T-cell (primary cell): ENCODE results near the gene SLC38A9. TPM values are rescaled to one million over a fixed set of nuclear protein-coding genes. Genes with fewer than 3 reads are reported as not detected.
A peak's percentile ranks its signal among the peaks of the same experiment; 100 is the strongest.
"Not testable (repeated sequence)": the region's sequence is repeated elsewhere in the genome, so short reads cannot be mapped to it uniquely, and the experiment has no call there.

Source experiments
- ATAC-seq, 4 experiments: fragments of 200-7000 bp in 3 of 4; fragments of 150-1000 bp in 1 of 4; cut with Tn5 transposase; replicated peaks in 1 of 4; 1 replicate in 3 of 4; 2 replicates in 1 of 4; pipeline ENCODE4 v1.10.0; 2021; ENCODE audit warnings: moderate library complexity in 3 of 4, mild to moderate bottlenecking in 2 of 4, moderate number of reproducible peaks in 1 of 4
- CTCF ChIA-PET, 2 donors: fragments of 300-600 bp; sonication (Branson Sonifier 250); formaldehyde crosslinking; loops; one replicate each; lab custom pipeline; 2022; ENCODE audit warnings: antibody characterized with exemption in 2 of 2; lab: Charles Lee
- POLR2A ChIA-PET, 2 donors: fragments of 300-600 bp; sonication (Branson Sonifier 250); formaldehyde crosslinking; loops; one replicate each; lab custom pipeline; 2022; ENCODE audit warnings: antibody characterized with exemption in 2 of 2; lab: Charles Lee
- DNase-seq, 35 experiments: peaks; one replicate each; pipeline versions ENCODE4 v3.0.0 to v3.0.0-alpha.2; 2013 to 2023
- H3K27ac ChIP-seq: one replicate; pipeline ENCODE4 v1.5.1; 2013; ENCODE audit warnings: low read length
- H3K27me3 ChIP-seq, 2 experiments: replicated peaks in 1 of 2; 1 replicate in 1 of 2; 2 replicates in 1 of 2; pipeline versions ENCODE4 v1.6.1 to v1.7.0; 2013; ENCODE audit warnings: low read length in 1 of 2, mixed read lengths in 1 of 2; ENCODE audit not compliant: control insufficient read depth in 2 of 2, insufficient read depth in 2 of 2; ENCODE audit errors: extremely low read depth in 1 of 2
- H3K36me3 ChIP-seq, 2 donors: 1 replicate in 1 of 2; 2 replicates in 1 of 2; pipeline versions ENCODE4 v1.6.1 to v1.7.0; 2013; ENCODE audit warnings: low read length in 1 of 2; ENCODE audit not compliant: control insufficient read depth in 2 of 2, insufficient read depth in 1 of 2; ENCODE audit errors: extremely low read depth in 1 of 2
- H3K4me1 ChIP-seq, 2 experiments: 1 replicate in 1 of 2; 2 replicates in 1 of 2; pipeline versions ENCODE4 v1.6.1 to v1.7.0; 2013; ENCODE audit warnings: low read length in 2 of 2, mixed read lengths in 1 of 2; ENCODE audit not compliant: insufficient read depth in 2 of 2, control insufficient read depth in 1 of 2; ENCODE audit errors: extremely low read depth in 1 of 2
- H3K4me3 ChIP-seq, 2 donors: 1 replicate in 1 of 2; 2 replicates in 1 of 2; pipeline versions ENCODE4 v1.5.1 to v1.7.0; 2013; ENCODE audit warnings: mild to moderate bottlenecking in 2 of 2, low read length in 1 of 2, moderate library complexity in 1 of 2; ENCODE audit not compliant: control insufficient read depth in 1 of 2; ENCODE audit errors: extremely low read depth in 1 of 2
- H3K9me3 ChIP-seq: 2 replicates; pipeline ENCODE4 v1.7.0; 2013
- H3K27ac Mint-ChIP-seq, 2 donors: one replicate each; pipeline ENCODE4 v1.8.0; 2020 to 2021; ENCODE audit warnings: mild to moderate bottlenecking in 2 of 2, mixed read lengths in 2 of 2
- H3K27me3 Mint-ChIP-seq, 2 donors: one replicate each; pipeline ENCODE4 v1.8.0; 2021 to 2022; ENCODE audit warnings: mixed read lengths in 2 of 2
- H3K36me3 Mint-ChIP-seq: one replicate; pipeline ENCODE4 v1.8.0; 2021; ENCODE audit warnings: mixed read lengths
- H3K4me1 Mint-ChIP-seq, 3 donors: one replicate each; pipeline ENCODE4 v1.8.0; 2020 to 2022; ENCODE audit warnings: mixed read lengths in 3 of 3, mild to moderate bottlenecking in 1 of 3
- H3K4me3 Mint-ChIP-seq, 3 donors: one replicate each; pipeline ENCODE4 v1.8.0; 2020 to 2022; ENCODE audit warnings: mild to moderate bottlenecking in 3 of 3, mixed read lengths in 3 of 3, moderate library complexity in 3 of 3
- H3K9me3 Mint-ChIP-seq, 3 donors: one replicate each; pipeline ENCODE4 v1.8.0; 2020 to 2022; ENCODE audit warnings: mixed read lengths in 3 of 3
- WGBS: methylation state at CpG from one replicate; pipeline ENCODE4 v1.1.5; 2013; ENCODE audit warnings: missing lambda C conversion rate; ENCODE audit not compliant: insufficient coverage; 5-methylcytosine and 5-hydroxymethylcytosine counted together
- total RNA-seq, 35 experiments: library from RNA in 6 of 35; stranded (reverse) in 6 of 35; fragments of 120-200 nt in 1 of 35; gene quantifications; one replicate each; pipeline versions ENCODE4 v1.2.1 to v1.2.4 and lab custom pipeline; 2013 to 2026

Gene SLC38A9
- total RNA-seq, 5 donors from 2014 or later (not counting 1 experiment from before 2014, with no cell fraction given) = 19.9 to 25.9 (median 22.2) TPM

- H3K9me3 ChIP-seq = no peaks in the 10 kb centered on the region
- H3K9me3 Mint-ChIP-seq = no peaks in the 10 kb centered on the region
- no peaks in the 10 kb centered on the region for H3K27me3 Mint-ChIP-seq
- no peak overlapping the region for H3K4me3 Mint-ChIP-seq
- no peaks in the 10 kb centered on the region for H3K36me3 ChIP-seq
- no peaks in the 10 kb centered on the region for H3K4me1 Mint-ChIP-seq
- no peak for DNase-seq
- no CpG with 5 or more reads among the region's 6 CpGs for WGBS
- H3K27ac ChIP-seq = no peak overlapping the region
- ATAC-seq = no peak
- no peak overlapping the region for H3K4me3 ChIP-seq
- H3K4me1 ChIP-seq = no peaks in the 10 kb centered on the region
- ChIA-PET POLR2A (no interaction called here), CTCF (no interaction called here)
- no peaks in the 10 kb centered on the region for H3K36me3 Mint-ChIP-seq
- H3K27me3 ChIP-seq = no peaks in the 10 kb centered on the region
- H3K27ac Mint-ChIP-seq = no peak overlapping the region
Measured at GRCh38 chr5:55608595-55609349, 103.4 kb downstream of the SLC38A9 start.

GRCh38 chr5:55607309-55607708 is 104.8 kb downstream of the SLC38A9 start:
- CTCF ChIA-PET, POLR2A ChIA-PET: not testable (repeated sequence)
- WGBS = no CpG with 5 or more reads among the region's 5 CpGs

GRCh38 chr5:55604611-55605067 is 107.5 kb downstream of the SLC38A9 start:
- POLR2A ChIA-PET = no interaction called here
- ATAC-seq = no peak
- WGBS = no CpG with 5 or more reads among the region's 7 CpGs
- H3K9me3 Mint-ChIP-seq = no peaks in the 10 kb centered on the region
- Histone ChIP-seq H3K9me3 (no peaks in the 10 kb centered on the region), H3K36me3 (no peaks in the 10 kb centered on the region), H3K27me3 (no peaks in the 10 kb centered on the region), H3K27ac (no peak overlapping the region), H3K4me3 (no peak overlapping the region), H3K4me1 (peaks cover 11 to 14% of the 10 kb centered on the region in 2 experiments)
- DNase-seq = no peak
- H3K36me3 Mint-ChIP-seq = no peaks in the 10 kb centered on the region
- CTCF ChIA-PET = no interaction called here
- no peaks in the 10 kb centered on the region for H3K27me3 Mint-ChIP-seq
- H3K4me3 Mint-ChIP-seq = no peak overlapping the region
- peaks cover 20 to 23% (median 22%) of the 10 kb centered on the region in 3 donors for H3K4me1 Mint-ChIP-seq
- no peak overlapping the region for H3K27ac Mint-ChIP-seq

More at GRCh38 chr5:55607309-55607708, 104.8 kb downstream of the SLC38A9 start:
- not testable (repeated sequence) for H3K36me3 ChIP-seq, H3K4me3 Mint-ChIP-seq, H3K4me1 ChIP-seq, H3K4me3 ChIP-seq, DNase-seq, H3K27me3 Mint-ChIP-seq, H3K27ac ChIP-seq, H3K36me3 Mint-ChIP-seq, ATAC-seq, H3K4me1 Mint-ChIP-seq, H3K9me3 Mint-ChIP-seq, H3K27ac Mint-ChIP-seq, H3K27me3 ChIP-seq, H3K9me3 ChIP-seq

GRCh38 chr5:55603922-55604321 is 108.2 kb downstream of the SLC38A9 start:
- Mint-ChIP-seq H3K27me3 (no peaks in the 10 kb centered on the region), H3K9me3 (no peaks in the 10 kb centered on the region), H3K4me1 (peaks cover 20 to 24% (median 22%) of the 10 kb centered on the region in 3 donors), H3K4me3 (no peak overlapping the region), H3K36me3 (no peaks in the 10 kb centered on the region), H3K27ac (no peak overlapping the region)
- H3K27ac ChIP-seq = no peak overlapping the region
- ChIA-PET POLR2A (interaction anchor here (0.6 to 0.7 kb wide), 2 partner anchors 601 to 944 kb away, joined by 3 read pairs; no protein-coding TSS in a partner anchor), CTCF (no interaction called here)
- no peaks in the 10 kb centered on the region for H3K36me3 ChIP-seq
- WGBS = 92% methylated on average over 5 of the region's 5 CpGs
- no peak overlapping the region for H3K4me3 ChIP-seq
- ATAC-seq = no peak
- no peaks in the 10 kb centered on the region for H3K9me3 ChIP-seq
- H3K4me1 ChIP-seq = peaks cover 11 to 14% of the 10 kb centered on the region in 2 experiments
- no peak for DNase-seq
- no peaks in the 10 kb centered on the region for H3K27me3 ChIP-seq

- no CpG with 5 or more reads among the region's 1 CpG for WGBS
- Mint-ChIP-seq H3K27me3 (no peaks in the 10 kb centered on the region), H3K27ac (peak overlapping the region in 1 of 2 donors; percentile 48), H3K9me3 (no peaks in the 10 kb centered on the region), H3K4me1 (peaks cover 20 to 24% (median 22%) of the 10 kb centered on the region in 3 donors), H3K36me3 (no peaks in the 10 kb centered on the region), H3K4me3 (peak overlapping the region in 1 of 3 donors; percentile 48)
- Histone ChIP-seq H3K36me3 (no peaks in the 10 kb centered on the region), H3K9me3 (no peaks in the 10 kb centered on the region), H3K4me3 (no peak overlapping the region), H3K27me3 (no peaks in the 10 kb centered on the region), H3K27ac (no peak overlapping the region), H3K4me1 (peaks cover 13 to 14% of the 10 kb centered on the region in 2 experiments)
- ChIA-PET CTCF (no interaction called here), POLR2A (no interaction called here)
- ATAC-seq (no peak), DNase-seq (no peak)
Measured at GRCh38 chr5:55601628-55602027, 110.5 kb downstream of the SLC38A9 start.

- no peaks in the 10 kb centered on the region for H3K9me3 ChIP-seq
- 59% methylated on average over 4 of the region's 8 CpGs for WGBS
- peak overlapping the region; percentile 31 to 63 (median 48) for H3K4me3 Mint-ChIP-seq
- H3K27ac Mint-ChIP-seq = peak overlapping the region; percentile 19 to 48
- H3K4me1 Mint-ChIP-seq = peaks cover 20 to 24% (median 22%) of the 10 kb centered on the region in 3 donors
- no peak overlapping the region for H3K27ac ChIP-seq
- H3K4me3 ChIP-seq = peak overlapping the region in 1 of 2 donors; percentile 42
- no peaks in the 10 kb centered on the region for H3K36me3 ChIP-seq
- H3K9me3 Mint-ChIP-seq = no peaks in the 10 kb centered on the region
- no peak for DNase-seq
- peak in 1 of 4 experiments; percentile 35 for ATAC-seq
- POLR2A ChIA-PET = no interaction called here
- CTCF ChIA-PET = no interaction called here
- H3K36me3 Mint-ChIP-seq = no peaks in the 10 kb centered on the region
- no peaks in the 10 kb centered on the region for H3K27me3 ChIP-seq
- no peaks in the 10 kb centered on the region for H3K27me3 Mint-ChIP-seq
- peaks cover 13 to 14% of the 10 kb centered on the region in 2 experiments for H3K4me1 ChIP-seq
Measured at GRCh38 chr5:55601204-55601618, 110.9 kb downstream of the SLC38A9 start.
